Lower leg skin (tissue), 4 donors: ENCODE results near the gene KRTAP5-6. TPM values are rescaled to one million over a fixed set of nuclear protein-coding genes. Genes with fewer than 3 reads are reported as not detected.

Experiments used
- DNase-seq, 2 donors: peaks; one replicate each; pipeline ENCODE4 v3.0.0-alpha.2; 2019; ENCODE audit warnings: low spot score in 2 of 2
- H3K4me3 ChIP-seq: fragments of 200-600 bp; sonication (generic); 2 replicates; pipeline ENCODE4 v1.5.1; 2017; ENCODE audit warnings: mild to moderate bottlenecking, low read depth; ENCODE audit not compliant: poor library complexity, severe bottlenecking
- POLR2A ChIP-seq, 2 donors: fragments of 450-650 bp; IDR thresholded peaks; one replicate each; pipeline ENCODE4 v1.6.1; 2016 to 2017; ENCODE audit warnings: antibody characterized with exemption in 2 of 2, mild to moderate bottlenecking in 1 of 2, moderate library complexity in 1 of 2
- WGBS, 2 donors: methylation state at CpG; one replicate each; pipeline ENCODE4 v1.1.5; 2018; 5-methylcytosine and 5-hydroxymethylcytosine counted together
- intact Hi-C: fragments of 100-400 bp; cut with DNase I; formaldehyde crosslinking; loops from one replicate; pipeline ENCODE4 v1.15.0; 2023; ENCODE audit warnings: low total_unique reads
- total RNA-seq, 4 donors: library from RNA; depleted of rRNA; stranded (reverse); fragments of >200 nt; gene quantifications; one replicate each; pipeline ENCODE4 v1.1.0, GENCODE V29; 2016
- TF ChIP-seq, protein P1 (sequence below), 3 donors: fragments of 450-650 bp; IDR thresholded peaks; one replicate each; pipeline ENCODE4 v1.5.1; 2016; ENCODE audit warnings: antibody characterized with exemption in 3 of 3, mild to moderate bottlenecking in 3 of 3, moderate library complexity in 2 of 3

The KRTAP5-6 gene
- total RNA-seq, 4 donors from 2014 or later: 6.7 TPM; not detected in 3

DNA sequence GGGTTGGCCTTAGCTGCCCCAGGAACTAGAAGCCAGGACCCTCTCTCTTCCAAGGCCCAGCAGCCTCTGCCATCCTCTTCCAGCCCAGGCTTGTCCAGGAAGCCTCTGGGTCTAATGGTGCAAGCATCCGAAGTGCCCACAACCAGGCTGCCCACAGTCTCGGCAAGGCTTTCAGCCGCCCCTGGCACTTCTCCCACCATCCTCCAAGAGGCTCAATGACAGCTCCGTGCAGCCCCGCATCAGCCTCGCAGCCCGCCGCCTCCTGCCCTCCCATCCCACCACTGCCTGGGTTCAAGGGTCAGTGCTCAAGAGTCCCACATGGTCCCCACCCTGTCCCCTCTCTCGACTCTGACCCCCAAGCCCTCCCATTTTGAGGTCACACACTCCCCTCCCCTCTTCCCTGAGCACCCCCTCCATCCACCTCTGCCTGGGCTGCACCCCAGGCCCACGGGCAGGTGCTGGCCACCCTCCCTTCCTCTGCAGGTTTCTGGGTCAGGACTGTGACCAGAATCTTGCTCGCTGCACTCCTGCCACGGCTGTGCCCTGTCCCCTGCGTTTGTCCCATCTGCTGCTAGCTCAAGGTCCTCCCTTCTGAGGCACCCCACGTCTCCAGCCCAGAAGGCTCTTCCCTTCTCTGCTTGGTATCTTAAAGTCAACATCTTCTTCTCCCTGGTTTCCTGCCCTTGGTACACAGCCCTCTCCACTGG is 36.2 kb downstream of the KRTAP5-6 start:
- 61 to 64% methylated on average over 14 of the region's 14 CpGs for WGBS, 2 donors
- DNase-seq: peak in 1 of 2 donors; percentile 77
- H3K4me3 ChIP-seq: no peak overlapping the region
- TF ChIP-seq POLR2A (IDR thresholded peaks at IDR 0.05): no peak
- intact Hi-C loops: no loop called here

DNA sequence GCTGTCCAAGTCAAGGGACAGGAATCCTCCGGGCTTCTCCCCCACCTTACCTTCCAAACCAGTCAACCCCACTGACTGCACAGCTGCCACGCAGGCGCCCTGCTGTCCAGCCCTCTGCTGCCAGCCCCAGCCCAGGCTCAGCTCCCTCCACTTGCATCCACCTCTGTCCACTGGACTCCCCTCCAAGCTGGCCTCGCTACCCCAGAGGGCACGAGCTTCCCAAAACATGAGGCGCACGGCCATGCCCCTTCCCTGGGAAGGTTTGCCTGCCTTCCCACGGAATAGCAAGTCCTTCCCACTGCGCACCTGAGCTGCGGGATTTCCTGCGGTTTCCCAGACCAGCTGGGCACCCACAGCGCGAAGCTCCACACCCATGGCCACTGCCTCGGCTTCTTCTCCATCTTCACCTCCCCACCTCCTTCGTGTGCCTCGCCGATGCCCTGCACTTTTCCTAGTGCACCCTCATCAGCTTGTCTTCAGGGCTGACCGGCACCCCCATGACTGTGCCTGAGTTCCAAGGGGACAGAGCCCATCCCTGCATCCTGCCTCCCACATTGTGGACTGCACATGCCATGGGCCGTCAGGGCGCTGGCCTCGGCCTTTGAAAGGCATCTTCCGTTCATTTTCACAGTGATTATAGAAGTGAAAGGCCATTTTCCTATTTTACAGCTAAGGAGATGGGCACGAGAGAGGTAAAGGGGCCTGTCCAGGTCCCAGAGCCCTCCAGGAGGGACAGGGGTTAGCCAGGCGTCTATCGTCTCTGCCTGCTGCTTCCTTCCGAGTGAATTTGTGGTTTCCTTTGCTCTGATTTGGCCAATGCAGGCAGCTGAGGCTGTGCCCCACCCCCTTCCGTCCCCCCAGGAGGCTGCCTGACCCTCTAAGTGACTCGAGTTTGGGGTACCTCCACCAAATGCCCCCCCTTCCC is 37.0 kb downstream of the KRTAP5-6 start:
- no peak for TF ChIP-seq POLR2A (IDR thresholded peaks at IDR 0.05)
- TF ChIP-seq, protein P1, sequence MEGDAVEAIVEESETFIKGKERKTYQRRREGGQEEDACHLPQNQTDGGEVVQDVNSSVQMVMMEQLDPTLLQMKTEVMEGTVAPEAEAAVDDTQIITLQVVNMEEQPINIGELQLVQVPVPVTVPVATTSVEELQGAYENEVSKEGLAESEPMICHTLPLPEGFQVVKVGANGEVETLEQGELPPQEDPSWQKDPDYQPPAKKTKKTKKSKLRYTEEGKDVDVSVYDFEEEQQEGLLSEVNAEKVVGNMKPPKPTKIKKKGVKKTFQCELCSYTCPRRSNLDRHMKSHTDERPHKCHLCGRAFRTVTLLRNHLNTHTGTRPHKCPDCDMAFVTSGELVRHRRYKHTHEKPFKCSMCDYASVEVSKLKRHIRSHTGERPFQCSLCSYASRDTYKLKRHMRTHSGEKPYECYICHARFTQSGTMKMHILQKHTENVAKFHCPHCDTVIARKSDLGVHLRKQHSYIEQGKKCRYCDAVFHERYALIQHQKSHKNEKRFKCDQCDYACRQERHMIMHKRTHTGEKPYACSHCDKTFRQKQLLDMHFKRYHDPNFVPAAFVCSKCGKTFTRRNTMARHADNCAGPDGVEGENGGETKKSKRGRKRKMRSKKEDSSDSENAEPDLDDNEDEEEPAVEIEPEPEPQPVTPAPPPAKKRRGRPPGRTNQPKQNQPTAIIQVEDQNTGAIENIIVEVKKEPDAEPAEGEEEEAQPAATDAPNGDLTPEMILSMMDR (IDR thresholded peaks at IDR 0.05): no peak
- intact Hi-C loops: no loop called here
- peak in 1 of 2 donors; percentile 83 for DNase-seq
- 69 to 75% methylated on average over 28 of the region's 28 CpGs for WGBS, 2 donors
- H3K4me3 ChIP-seq: no peak overlapping the region

DNA sequence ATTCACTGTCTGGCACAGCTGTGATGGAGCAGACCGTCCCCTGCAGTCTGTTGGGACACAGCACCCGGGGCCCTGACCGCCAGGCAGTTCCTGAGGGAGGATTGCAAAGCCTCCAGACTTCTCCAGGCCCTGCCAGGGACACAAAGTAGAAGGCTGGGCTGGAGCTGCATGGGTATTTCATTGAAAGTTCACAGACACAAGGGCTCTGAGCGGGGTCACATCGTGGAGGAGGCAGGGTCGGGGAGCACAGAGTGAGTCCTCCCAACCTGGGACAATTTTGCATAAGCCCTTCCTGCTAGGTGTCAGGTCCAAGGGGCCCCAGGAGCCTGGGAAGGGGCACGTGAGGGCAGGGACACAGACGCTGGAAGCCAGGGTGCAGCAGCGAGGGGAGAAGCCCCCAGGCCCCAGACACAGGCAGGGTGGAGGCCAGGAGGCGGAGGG is 37.7 kb downstream of the KRTAP5-6 start:
- intact Hi-C loops: no loop called here
- TF ChIP-seq, protein P1 (IDR thresholded peaks at IDR 0.05): no peak
- TF ChIP-seq POLR2A (IDR thresholded peaks at IDR 0.05): no peak
- peak in 1 of 2 donors; percentile 75 for DNase-seq
- H3K4me3 ChIP-seq: no peak overlapping the region
- WGBS, 2 donors: 54 to 66% methylated on average over 10 of the region's 10 CpGs

DNA sequence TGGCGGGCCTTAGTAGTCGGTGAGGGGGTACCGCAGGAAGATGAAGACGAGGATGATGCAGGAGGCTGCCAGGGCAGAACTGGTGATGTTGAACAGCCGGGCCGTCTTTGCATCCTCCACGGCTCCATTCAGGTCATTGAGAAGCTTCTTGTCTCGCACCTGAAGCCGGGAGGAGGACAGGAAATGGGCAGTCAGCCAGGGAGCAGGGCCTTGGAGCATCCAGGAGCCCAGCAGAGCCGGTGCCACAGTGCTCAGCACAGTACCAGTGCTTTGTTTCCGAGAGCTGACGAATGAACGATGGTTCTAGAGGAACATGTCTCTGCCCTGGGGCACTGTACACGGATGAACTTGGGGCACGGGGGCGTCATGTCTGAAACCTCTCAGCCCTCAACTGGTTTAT is 38.3 kb downstream of the KRTAP5-6 start:
- intact Hi-C loops: no loop called here
- no peak for TF ChIP-seq POLR2A (IDR thresholded peaks at IDR 0.05)
- TF ChIP-seq, protein P1 (IDR thresholded peaks at IDR 0.05): no peak
- peak in 1 of 2 donors; percentile 69 for DNase-seq
- H3K4me3 ChIP-seq: no peak overlapping the region
- 73 to 78% methylated on average over 16 of the region's 16 CpGs for WGBS, 2 donors

DNA sequence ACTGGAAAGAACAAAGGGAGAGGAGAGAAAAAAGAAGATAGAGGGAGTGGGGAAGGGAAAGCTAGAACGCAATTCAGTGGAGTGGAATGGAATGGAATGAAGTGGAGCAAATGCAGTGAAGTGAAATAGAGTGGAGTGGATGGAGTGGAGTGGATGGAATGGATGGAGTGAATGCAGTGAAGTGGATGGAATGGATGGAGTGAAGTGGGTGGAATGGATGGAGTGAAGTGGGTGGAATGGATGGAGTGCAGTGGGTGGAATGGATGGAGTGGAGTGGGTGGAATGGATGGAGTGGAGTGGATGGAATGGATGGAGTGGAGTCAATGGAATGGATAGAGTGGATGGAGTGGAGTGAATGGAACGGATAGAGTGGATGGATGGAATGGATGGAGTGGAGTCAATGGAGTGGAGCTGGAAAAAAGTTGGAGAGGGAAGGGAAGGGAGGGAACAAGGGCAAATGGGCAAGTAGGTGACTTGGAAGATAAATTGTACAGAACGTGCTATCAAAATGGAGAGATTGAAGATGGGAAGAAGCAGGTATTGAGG is 39.5 kb downstream of the KRTAP5-6 start:
- 64 to 68% methylated on average over 3 of the region's 3 CpGs for WGBS, 2 donors
- TF ChIP-seq, protein P1 (IDR thresholded peaks at IDR 0.05): no peak
- TF ChIP-seq POLR2A (IDR thresholded peaks at IDR 0.05): no peak
- intact Hi-C loops: no loop called here
- no peak overlapping the region for H3K4me3 ChIP-seq
- DNase-seq: no peak
